OCI-LY3 (cell line): ENCODE measurements around the gene CEP85L.

ENCODE experiments used
- H2AFZ ChIP-seq: fragments of 200-600, 300-600 bp; shearing (Covaris generic); 2 replicates; pipeline ENCODE4 v1.6.0; 2014; ENCODE audit warnings: antibody characterized with exemption, low read depth, low read length
- H3K27ac ChIP-seq: fragments of 200-600, 300-600 bp; sonication (generic); 2 replicates; pipeline ENCODE4 v1.5.1; 2014; ENCODE audit warnings: mild to moderate bottlenecking, low read length, moderate library complexity, mixed read lengths
- H3K27me3 ChIP-seq: fragments of 200-600, 300-600 bp; sonication (generic); 2 replicates; pipeline ENCODE4 v1.6.1; 2014; ENCODE audit warnings: low read depth, low read length, mixed read lengths
- H3K36me3 ChIP-seq: fragments of 200-600, 300-600 bp; sonication (generic); replicated peaks from 2 replicates; pipeline ENCODE3; 2014; ENCODE audit warnings: low read depth, low read length, mixed read lengths
- H3K4me1 ChIP-seq: fragments of 300-600, 200-600 bp; sonication (generic); 2 replicates; pipeline ENCODE4 v1.6.1; 2014; ENCODE audit warnings: low read length, mixed read lengths
- H3K4me2 ChIP-seq: fragments of 200-600, 300-600 bp; sonication (generic); 2 replicates; pipeline ENCODE4 v1.6.1; 2014; ENCODE audit warnings: low read length, mixed read lengths
- H3K4me3 ChIP-seq: fragments of 300-600, 200-600 bp; sonication (generic); 2 replicates; pipeline ENCODE4 v1.5.1; 2014; ENCODE audit warnings: antibody characterized with exemption, mild to moderate bottlenecking, low read length, moderate library complexity
- H3K79me2 ChIP-seq: fragments of 300-600, 200-600 bp; shearing (Covaris generic); 2 replicates; pipeline ENCODE4 v1.6.1; 2014; ENCODE audit warnings: mild to moderate bottlenecking, low read length, mixed read lengths
- H3K9ac ChIP-seq: fragments of 300-600, 200-600 bp; shearing (Covaris generic); 2 replicates; pipeline ENCODE4 v1.6.0; 2014; ENCODE audit warnings: mild to moderate bottlenecking, low read length, moderate library complexity
- H3K9me3 ChIP-seq: fragments of 200-600, 300-600 bp; shearing (Covaris generic); 2 replicates; pipeline ENCODE4 v1.6.1; 2014; ENCODE audit warnings: low read length, mixed read lengths; ENCODE audit not compliant: insufficient read depth
- H4K20me1 ChIP-seq: fragments of 200-600, 300-600 bp; sonication (generic); 2 replicates; pipeline ENCODE4 v1.6.1; 2016; ENCODE audit warnings: low read length, mixed read lengths; ENCODE audit not compliant: insufficient read depth
- EZH2phosphoT487 ChIP-seq: fragments of 200-600 bp; shearing (Covaris generic); IDR thresholded peaks from 2 replicates; pipeline ENCODE4 v1.6.1; 2018; ENCODE audit warnings: antibody characterized with exemption, mixed run types, low read depth
- TF ChIP-seq, protein P1 (sequence below): fragments of 200-600, 300-600 bp; sonication (generic); IDR thresholded peaks from 2 replicates; pipeline ENCODE4 v1.5.1; 2014; ENCODE audit warnings: antibody characterized with exemption, low read length, low read depth

Gene CEP85L

DNA sequence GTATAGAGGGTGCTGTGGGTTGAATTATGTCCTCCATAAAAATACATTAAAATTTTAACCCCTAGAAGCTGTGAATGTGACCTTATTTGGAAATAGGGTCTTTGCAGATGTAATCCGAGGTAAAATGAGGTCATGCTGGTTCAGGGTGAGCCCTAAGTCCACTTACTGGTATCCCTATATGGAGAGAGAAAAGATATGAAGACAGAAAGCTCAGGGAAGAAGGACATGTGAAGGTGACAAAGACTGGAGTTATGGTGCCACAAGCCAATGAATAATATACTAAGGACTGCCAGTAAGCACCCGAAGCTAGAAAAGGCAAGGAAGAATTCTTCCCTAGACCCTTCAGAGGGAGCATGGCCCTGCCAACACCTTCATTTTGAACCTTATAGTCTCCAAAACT is 53.1 kb downstream of the CEP85L start:
- H3K36me3 ChIP-seq, result no peaks in the 10 kb centered on the region
- H3K27ac ChIP-seq, result no peak overlapping the region
- no peak overlapping the region for H3K4me2 ChIP-seq
- H3K27me3 ChIP-seq, result no peaks in the 10 kb centered on the region
- no peaks in the 10 kb centered on the region for H3K79me2 ChIP-seq
- H3K9ac ChIP-seq, result no peak overlapping the region
- H3K4me1 ChIP-seq, result no peaks in the 10 kb centered on the region
- H2AFZ ChIP-seq, result no peak overlapping the region
- no peaks in the 10 kb centered on the region for H3K9me3 ChIP-seq
- no peak overlapping the region for H3K4me3 ChIP-seq
- H4K20me1 ChIP-seq, result no peaks in the 10 kb centered on the region
- TF ChIP-seq, protein P1, sequence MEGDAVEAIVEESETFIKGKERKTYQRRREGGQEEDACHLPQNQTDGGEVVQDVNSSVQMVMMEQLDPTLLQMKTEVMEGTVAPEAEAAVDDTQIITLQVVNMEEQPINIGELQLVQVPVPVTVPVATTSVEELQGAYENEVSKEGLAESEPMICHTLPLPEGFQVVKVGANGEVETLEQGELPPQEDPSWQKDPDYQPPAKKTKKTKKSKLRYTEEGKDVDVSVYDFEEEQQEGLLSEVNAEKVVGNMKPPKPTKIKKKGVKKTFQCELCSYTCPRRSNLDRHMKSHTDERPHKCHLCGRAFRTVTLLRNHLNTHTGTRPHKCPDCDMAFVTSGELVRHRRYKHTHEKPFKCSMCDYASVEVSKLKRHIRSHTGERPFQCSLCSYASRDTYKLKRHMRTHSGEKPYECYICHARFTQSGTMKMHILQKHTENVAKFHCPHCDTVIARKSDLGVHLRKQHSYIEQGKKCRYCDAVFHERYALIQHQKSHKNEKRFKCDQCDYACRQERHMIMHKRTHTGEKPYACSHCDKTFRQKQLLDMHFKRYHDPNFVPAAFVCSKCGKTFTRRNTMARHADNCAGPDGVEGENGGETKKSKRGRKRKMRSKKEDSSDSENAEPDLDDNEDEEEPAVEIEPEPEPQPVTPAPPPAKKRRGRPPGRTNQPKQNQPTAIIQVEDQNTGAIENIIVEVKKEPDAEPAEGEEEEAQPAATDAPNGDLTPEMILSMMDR, result no peak
- no peak for TF ChIP-seq EZH2phosphoT487

- TF ChIP-seq EZH2phosphoT487, result no peak
- TF ChIP-seq, protein P1, result no peak
- H3K79me2 ChIP-seq, result no peaks in the 10 kb centered on the region
- no peak overlapping the region for H3K27ac ChIP-seq
Measured at GRCh38 chr6:118597636-118598035, 53.8 kb downstream of the CEP85L start.

DNA sequence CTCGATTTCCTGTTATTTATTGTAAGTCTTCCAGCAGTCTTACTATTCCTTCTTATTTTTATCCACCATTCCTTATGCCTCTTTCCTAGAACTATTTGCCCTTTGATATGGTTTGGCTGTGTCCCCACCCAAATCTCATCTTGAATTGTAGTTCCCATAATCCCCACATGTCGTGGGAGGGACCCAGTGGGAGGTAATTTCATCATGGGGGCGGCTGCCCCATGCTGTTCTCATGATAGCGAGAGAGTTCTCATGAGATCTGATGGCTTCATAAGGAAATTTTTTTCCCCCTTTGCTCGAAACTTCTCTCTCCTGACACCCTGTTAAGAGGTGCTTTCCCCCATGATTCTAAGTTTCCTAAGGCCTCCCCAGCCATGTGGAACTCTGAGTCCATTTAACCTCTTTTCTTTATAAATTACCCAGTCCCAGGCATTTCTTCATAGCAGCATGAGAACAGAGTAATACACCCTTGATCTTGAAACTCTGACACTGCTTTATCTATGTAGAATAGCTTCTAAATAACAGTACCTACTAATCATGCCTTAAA is 54.5 kb downstream of the CEP85L start:
- no peaks in the 10 kb centered on the region for H3K27me3 ChIP-seq
- H3K9ac ChIP-seq, result no peak overlapping the region
- no peaks in the 10 kb centered on the region for H3K4me1 ChIP-seq
- H3K4me2 ChIP-seq, result no peak overlapping the region
- H3K4me3 ChIP-seq, result no peak overlapping the region
- no peaks in the 10 kb centered on the region for H3K36me3 ChIP-seq
- H3K79me2 ChIP-seq, result no peaks in the 10 kb centered on the region
- no peak overlapping the region for H2AFZ ChIP-seq
- no peaks in the 10 kb centered on the region for H4K20me1 ChIP-seq
- no peak for TF ChIP-seq EZH2phosphoT487
- TF ChIP-seq, protein P1, result no peak
- no peak overlapping the region for H3K27ac ChIP-seq
- H3K9me3 ChIP-seq, result no peaks in the 10 kb centered on the region

More at GRCh38 chr6:118597636-118598035, 53.8 kb downstream of the CEP85L start:
- no peaks in the 10 kb centered on the region for H4K20me1 ChIP-seq
- H3K4me1 ChIP-seq, result no peaks in the 10 kb centered on the region
- H3K9ac ChIP-seq, result no peak overlapping the region
- H3K27me3 ChIP-seq, result no peaks in the 10 kb centered on the region
- H3K4me2 ChIP-seq, result no peak overlapping the region
- no peaks in the 10 kb centered on the region for H3K36me3 ChIP-seq
- no peaks in the 10 kb centered on the region for H3K9me3 ChIP-seq
- H3K4me3 ChIP-seq, result no peak overlapping the region
- H2AFZ ChIP-seq, result no peak overlapping the region

GRCh38 chr6:118594877-118595276 is 56.5 kb downstream of the CEP85L start:
- H3K36me3 ChIP-seq, result no peaks in the 10 kb centered on the region

More at GRCh38 chr6:118594877-118595276, 56.5 kb downstream of the CEP85L start:
- Histone ChIP-seq H4K20me1 (no peaks in the 10 kb centered on the region), H3K9me3 (no peaks in the 10 kb centered on the region), H3K27ac (no peak overlapping the region), H3K4me1 (no peaks in the 10 kb centered on the region), H3K27me3 (no peaks in the 10 kb centered on the region), H3K79me2 (no peaks in the 10 kb centered on the region), H2AFZ (no peak overlapping the region), H3K4me3 (no peak overlapping the region), H3K9ac (no peak overlapping the region), H3K4me2 (no peak overlapping the region)
- TF ChIP-seq, protein P1, result no peak
- no peak for TF ChIP-seq EZH2phosphoT487
